Adipocyte (in vitro differentiated cells): ENCODE measurements around the gene AIG1.

Source experiments
- DNase-seq: peaks from one replicate; pipeline ENCODE4 v3.0.0-alpha.2; 2015; ENCODE audit warnings: low read depth
- H3K27me3 ChIP-seq: replicated peaks from 2 replicates; pipeline ENCODE4 v1.7.0; 2013; ENCODE audit warnings: mild to moderate bottlenecking, low read length, moderate library complexity; ENCODE audit not compliant: control insufficient read depth, insufficient read depth
- H3K36me3 ChIP-seq: 2 replicates; pipeline ENCODE4 v1.7.0; 2013; ENCODE audit warnings: low read length, mild to moderate bottlenecking, moderate library complexity; ENCODE audit not compliant: control insufficient read depth, insufficient read depth, severe bottlenecking
- H3K4me1 ChIP-seq: 2 replicates; pipeline ENCODE4 v1.7.0; 2013; ENCODE audit warnings: mild to moderate bottlenecking, low read length, moderate library complexity; ENCODE audit not compliant: control insufficient read depth, insufficient read depth
- H3K4me3 ChIP-seq: 2 replicates; pipeline ENCODE4 v1.7.0; 2013; ENCODE audit warnings: mild to moderate bottlenecking, low read length, moderate library complexity
- H3K9ac ChIP-seq: 2 replicates; pipeline ENCODE4 v1.7.0; 2013; ENCODE audit warnings: mild to moderate bottlenecking, low read length, moderate library complexity
- H3K9me3 ChIP-seq: 2 replicates; pipeline ENCODE4 v1.7.0; 2013; ENCODE audit warnings: mild to moderate bottlenecking, low read length, moderate library complexity; ENCODE audit not compliant: control insufficient read depth

AIG1 gene

GRCh38 chr6:143200167-143200770, 139.6 kb downstream of the AIG1 start:
- no peak for DNase-seq

GRCh38 chr6:143204045-143204444, 143.4 kb downstream of the AIG1 start:
- Histone ChIP-seq H3K27me3 (no peaks in the 10 kb centered on the region), H3K4me1 (peaks cover 10% of the 10 kb centered on the region), H3K9ac (no peak overlapping the region), H3K4me3 (no peak overlapping the region), H3K36me3 (no peaks in the 10 kb centered on the region), H3K9me3 (peaks cover 11% of the 10 kb centered on the region)
- no peak for DNase-seq

More at GRCh38 chr6:143200167-143200770, 139.6 kb downstream of the AIG1 start:
- Histone ChIP-seq H3K9ac (no peak overlapping the region), H3K36me3 (no peaks in the 10 kb centered on the region), H3K9me3 (peaks cover 11% of the 10 kb centered on the region), H3K4me3 (no peak overlapping the region), H3K4me1 (no peaks in the 10 kb centered on the region), H3K27me3 (no peaks in the 10 kb centered on the region)

- H3K36me3 ChIP-seq, result no peaks in the 10 kb centered on the region
- no peaks in the 10 kb centered on the region for H3K27me3 ChIP-seq
- peaks cover 11% of the 10 kb centered on the region for H3K9me3 ChIP-seq
- H3K9ac ChIP-seq, result no peak overlapping the region
- no peak overlapping the region for H3K4me3 ChIP-seq
- H3K4me1 ChIP-seq, result peaks cover 10% of the 10 kb centered on the region
- no peak for DNase-seq
These were observed 144.4 kb downstream of the AIG1 start for GRCh38 chr6:143205131-143205535.

- no peak overlapping the region for H3K9ac ChIP-seq
- H3K4me3 ChIP-seq, result no peak overlapping the region
- peaks cover 11% of the 10 kb centered on the region for H3K9me3 ChIP-seq
- no peaks in the 10 kb centered on the region for H3K36me3 ChIP-seq
- no peaks in the 10 kb centered on the region for H3K27me3 ChIP-seq
- H3K4me1 ChIP-seq, result peaks cover 10% of the 10 kb centered on the region
- DNase-seq, result no peak
These were observed 144.9 kb downstream of the AIG1 start for GRCh38 chr6:143205585-143205984.

GRCh38 chr6:143205991-143206390, 145.3 kb downstream of the AIG1 start:
- H3K36me3 ChIP-seq, result no peaks in the 10 kb centered on the region
- H3K4me3 ChIP-seq, result no peak overlapping the region
- H3K4me1 ChIP-seq, result peaks cover 10% of the 10 kb centered on the region
- peaks cover 11% of the 10 kb centered on the region for H3K9me3 ChIP-seq
- H3K9ac ChIP-seq, result no peak overlapping the region
- H3K27me3 ChIP-seq, result no peaks in the 10 kb centered on the region
- DNase-seq, result no peak

GRCh38 chr6:143206550-143206949, 145.9 kb downstream of the AIG1 start:
- H3K27me3 ChIP-seq, result no peaks in the 10 kb centered on the region
- DNase-seq, result no peak
- peaks cover 11% of the 10 kb centered on the region for H3K9me3 ChIP-seq
- H3K4me1 ChIP-seq, result peaks cover 10% of the 10 kb centered on the region
- no peak overlapping the region for H3K4me3 ChIP-seq
- H3K9ac ChIP-seq, result no peak overlapping the region
- no peaks in the 10 kb centered on the region for H3K36me3 ChIP-seq

GRCh38 chr6:143210420-143210819, 149.7 kb downstream of the AIG1 start:
- no peaks in the 10 kb centered on the region for H3K9me3 ChIP-seq
- H3K4me1 ChIP-seq, result peaks cover 9% of the 10 kb centered on the region
- H3K27me3 ChIP-seq, result no peaks in the 10 kb centered on the region
- no peak overlapping the region for H3K4me3 ChIP-seq
- H3K9ac ChIP-seq, result no peak overlapping the region
- no peaks in the 10 kb centered on the region for H3K36me3 ChIP-seq
- DNase-seq, result no peak

- no peaks in the 10 kb centered on the region for H3K4me1 ChIP-seq
- no peak overlapping the region for H3K4me3 ChIP-seq
- no peak for DNase-seq
- no peaks in the 10 kb centered on the region for H3K9me3 ChIP-seq
- H3K9ac ChIP-seq, result no peak overlapping the region
- no peaks in the 10 kb centered on the region for H3K27me3 ChIP-seq
- H3K36me3 ChIP-seq, result no peaks in the 10 kb centered on the region
These were observed 153.2 kb downstream of the AIG1 start for GRCh38 chr6:143213859-143214376.

GRCh38 chr6:143215363-143215762, 154.7 kb downstream of the AIG1 start:
- Histone ChIP-seq H3K36me3 (no peaks in the 10 kb centered on the region), H3K9me3 (no peaks in the 10 kb centered on the region), H3K9ac (no peak overlapping the region), H3K4me3 (no peak overlapping the region), H3K27me3 (no peaks in the 10 kb centered on the region), H3K4me1 (no peaks in the 10 kb centered on the region)
- no peak for DNase-seq

- Histone ChIP-seq H3K4me1 (no peaks in the 10 kb centered on the region), H3K27me3 (no peaks in the 10 kb centered on the region), H3K36me3 (no peaks in the 10 kb centered on the region), H3K9me3 (no peaks in the 10 kb centered on the region), H3K9ac (no peak overlapping the region), H3K4me3 (no peak overlapping the region)
- DNase-seq, result no peak
These were observed 155.1 kb downstream of the AIG1 start for GRCh38 chr6:143215771-143216170.

GRCh38 chr6:143218233-143218632, 157.5 kb downstream of the AIG1 start:
- no peak for DNase-seq
- Histone ChIP-seq H3K4me1 (peaks cover 5% of the 10 kb centered on the region), H3K36me3 (no peaks in the 10 kb centered on the region), H3K27me3 (no peaks in the 10 kb centered on the region), H3K9me3 (no peaks in the 10 kb centered on the region), H3K9ac (no peak overlapping the region), H3K4me3 (no peak overlapping the region)

GRCh38 chr6:143221698-143222097, 161.0 kb downstream of the AIG1 start:
- no peak for DNase-seq
- no peaks in the 10 kb centered on the region for H3K36me3 ChIP-seq
- no peaks in the 10 kb centered on the region for H3K9me3 ChIP-seq
- no peak overlapping the region for H3K9ac ChIP-seq
- no peaks in the 10 kb centered on the region for H3K27me3 ChIP-seq
- peaks cover 10% of the 10 kb centered on the region for H3K4me1 ChIP-seq
- H3K4me3 ChIP-seq, result no peak overlapping the region
